IPS-18c (cell line): ENCODE measurements around the gene TOR3A.
"Not testable (repeated sequence)": the region's sequence is repeated elsewhere in the genome, so short reads cannot be mapped to it uniquely, and the experiment has no call there.

ENCODE experiments used
- H3K4me3 ChIP-seq: 2 replicates; pipeline ENCODE4 v1.7.0; 2013; ENCODE audit warnings: low read depth, mild to moderate bottlenecking, low read length, moderate library complexity; ENCODE audit not compliant: insufficient read depth
- H3K9me3 ChIP-seq: one replicate; pipeline ENCODE4 v1.6.1; 2013; ENCODE audit warnings: mild to moderate bottlenecking, low read length, moderate library complexity; ENCODE audit not compliant: control insufficient read depth, insufficient read depth

Gene TOR3A

DNA sequence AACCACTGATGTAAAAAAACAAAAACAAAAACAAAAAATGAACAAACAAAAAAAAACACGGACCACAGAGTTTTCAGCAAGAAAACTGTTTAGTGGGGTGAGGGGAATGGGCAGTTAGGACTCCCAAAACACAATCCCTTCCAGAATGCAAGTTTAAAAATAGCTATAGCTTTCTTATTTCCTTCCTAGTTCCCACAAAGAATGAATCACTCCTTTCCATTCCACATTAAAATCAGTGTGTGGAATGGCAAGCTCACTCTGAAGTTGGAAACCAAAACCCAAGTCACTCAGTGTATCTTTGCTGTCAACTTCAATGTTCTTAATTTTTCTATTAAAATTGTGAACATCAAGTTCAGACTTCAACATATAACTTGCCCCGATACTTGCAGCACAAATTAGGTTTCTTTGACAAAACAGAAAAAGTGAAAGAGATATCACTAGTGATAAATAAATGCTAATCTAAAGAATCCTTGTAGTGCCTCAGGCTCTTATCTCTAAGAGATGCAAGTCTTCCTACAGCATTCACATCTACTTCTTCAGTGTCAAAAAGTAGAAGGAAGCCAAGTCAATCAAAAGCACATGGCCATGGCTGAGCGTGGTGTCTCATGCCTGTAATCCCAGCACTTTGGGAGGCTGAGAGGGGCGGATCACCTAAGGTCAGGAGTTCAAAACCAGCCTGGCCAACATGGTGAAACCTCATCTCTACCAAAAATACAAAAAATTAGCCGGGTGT is 45.5 kb downstream of the TOR3A start:
- no peak overlapping the region for H3K4me3 ChIP-seq
- no peaks in the 10 kb centered on the region for H3K9me3 ChIP-seq

GRCh38 chr1:179128520-179128919 is 46.6 kb downstream of the TOR3A start:
- Histone ChIP-seq H3K9me3 (no peaks in the 10 kb centered on the region), H3K4me3 (no peak overlapping the region)

- no peaks in the 10 kb centered on the region for H3K9me3 ChIP-seq
- H3K4me3 ChIP-seq = no peak overlapping the region
Observed at GRCh38 chr1:179129702-179130473, 48.0 kb downstream of the TOR3A start.

DNA sequence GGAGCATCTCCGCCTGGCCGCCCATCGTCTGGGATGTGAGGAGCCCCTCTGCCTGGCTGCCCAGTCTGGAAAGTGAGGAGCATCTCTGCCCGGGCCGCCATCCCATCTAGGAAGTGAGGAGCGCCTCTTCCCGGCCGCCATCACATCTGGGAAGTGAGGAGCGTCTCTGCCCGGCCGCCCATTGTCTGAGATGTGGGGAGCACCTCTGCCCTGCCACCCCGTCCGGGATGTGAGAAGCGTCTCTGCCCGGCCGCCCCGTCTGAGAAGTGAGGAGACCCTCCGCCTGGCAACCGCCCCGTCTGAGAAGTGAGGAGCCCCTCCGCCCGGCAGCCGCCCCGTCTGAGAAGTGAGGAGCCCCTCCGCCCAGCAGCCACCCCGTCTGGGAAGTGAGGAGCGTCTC is 53.3 kb downstream of the TOR3A start:
- H3K9me3 ChIP-seq = not testable (repeated sequence)

DNA sequence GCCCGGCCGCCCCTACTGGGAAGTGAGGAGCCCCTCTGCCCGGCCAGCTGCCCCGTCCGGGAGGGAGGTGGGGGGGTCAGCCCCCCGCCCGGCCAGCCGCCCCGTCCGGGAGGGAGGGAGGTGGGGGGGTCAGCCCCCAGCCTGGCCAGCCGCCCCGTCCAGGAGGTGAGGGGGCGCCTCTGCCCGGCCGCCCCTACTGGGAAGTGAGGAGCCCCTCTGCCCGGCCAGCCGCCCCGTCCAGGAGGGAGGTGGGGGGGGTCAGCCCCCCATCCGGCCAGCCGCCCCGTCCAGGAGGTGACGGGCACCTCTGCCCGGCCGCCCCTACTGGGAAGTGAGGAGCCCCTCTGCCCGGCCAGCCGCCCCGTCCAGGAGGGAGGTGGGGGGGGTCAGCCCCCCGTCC is 53.8 kb downstream of the TOR3A start:
- H3K9me3 ChIP-seq, H3K4me3 ChIP-seq: not testable (repeated sequence)

More for the DNA sequence above, 53.3 kb downstream of the TOR3A start:
- not testable (repeated sequence) for H3K4me3 ChIP-seq

DNA sequence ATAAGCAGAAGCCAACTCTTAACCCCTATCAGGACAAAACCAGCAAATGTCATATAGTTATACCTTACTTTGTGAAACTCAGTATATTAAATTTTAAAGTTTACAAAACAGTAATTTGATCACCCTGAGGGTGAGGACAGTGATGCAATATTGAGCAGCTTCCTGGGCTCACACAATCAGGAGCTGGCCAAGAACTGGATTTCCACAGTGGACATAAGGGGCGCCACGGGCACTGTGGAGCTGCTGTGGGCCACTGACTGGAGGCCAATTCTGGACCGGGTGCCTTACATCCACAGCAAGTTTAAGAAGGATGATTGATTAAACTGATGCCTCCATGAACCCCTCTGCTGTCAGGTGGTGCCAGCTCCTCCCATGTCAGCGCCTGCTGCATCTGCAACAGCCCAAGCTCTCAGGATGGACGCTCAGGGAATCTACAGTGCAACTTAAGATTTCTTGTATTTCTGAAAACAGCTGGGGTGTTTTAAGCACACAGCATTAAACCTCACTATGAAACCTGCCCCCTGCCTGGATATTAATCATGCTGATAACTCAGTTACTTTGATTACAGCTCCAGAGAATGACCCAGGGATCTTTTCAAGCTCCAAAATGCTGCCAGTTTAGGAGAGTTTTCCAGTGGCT is 55.9 kb downstream of the TOR3A start:
- Histone ChIP-seq H3K9me3 (no peaks in the 10 kb centered on the region), H3K4me3 (no peak overlapping the region)

DNA sequence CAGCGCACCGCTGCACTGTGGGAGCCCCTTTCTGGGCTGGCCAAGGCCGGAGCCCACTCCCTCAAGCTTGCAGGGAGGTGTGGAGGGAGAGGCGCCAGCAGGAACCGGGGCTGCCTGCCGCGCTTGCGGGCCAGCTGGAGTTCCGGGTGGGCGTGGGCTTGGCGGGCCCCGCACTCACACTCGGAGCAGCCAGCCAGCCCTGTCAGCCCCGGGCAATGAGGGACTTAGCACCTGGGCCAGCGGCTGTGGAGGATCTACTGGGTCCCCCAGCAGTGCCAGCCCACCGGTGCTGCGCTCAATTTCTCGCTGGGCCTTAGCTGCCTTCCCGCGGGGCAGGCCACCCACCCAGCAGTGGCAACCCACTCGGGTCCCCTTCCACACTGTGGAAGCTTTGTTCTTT is 56.9 kb downstream of the TOR3A start:
- H3K9me3 ChIP-seq, H3K4me3 ChIP-seq: not testable (repeated sequence)

- H3K9me3 ChIP-seq = no peaks in the 10 kb centered on the region
- no peak overlapping the region for H3K4me3 ChIP-seq
Observed at GRCh38 chr1:179141592-179142251, 59.9 kb downstream of the TOR3A start.

- no peak overlapping the region for H3K4me3 ChIP-seq
- no peaks in the 10 kb centered on the region for H3K9me3 ChIP-seq
Observed at GRCh38 chr1:179142889-179143299, 61.0 kb downstream of the TOR3A start.

- Histone ChIP-seq H3K4me3 (no peak overlapping the region), H3K9me3 (no peaks in the 10 kb centered on the region)
Observed at GRCh38 chr1:179143322-179143721, 61.5 kb downstream of the TOR3A start.

GRCh38 chr1:179144626-179145025 is 62.8 kb downstream of the TOR3A start:
- Histone ChIP-seq H3K9me3 (no peaks in the 10 kb centered on the region), H3K4me3 (no peak overlapping the region)

GRCh38 chr1:179145521-179145920 is 63.7 kb downstream of the TOR3A start:
- H3K9me3 ChIP-seq = no peaks in the 10 kb centered on the region
- H3K4me3 ChIP-seq = no peak overlapping the region
